HG02885 (cell line): Measurements from ENCODE around the gene ELOVL5.
"Not testable (repeated sequence)": the region's sequence is repeated elsewhere in the genome, so short reads cannot be mapped to it uniquely, and the experiment has no call there.

Experiments
- ATAC-seq: cut with Tn5 transposase; IDR thresholded peaks from one replicate; pipeline ENCODE4 v1.9.1; 2021; ENCODE audit warnings: mild to moderate bottlenecking; ENCODE audit not compliant: unreplicated experiment, poor library complexity

The ELOVL5 gene

GRCh38 chr6:53331678-53332077 lies 17.1 kb downstream of the ELOVL5 start:
- no peak for ATAC-seq

DNA sequence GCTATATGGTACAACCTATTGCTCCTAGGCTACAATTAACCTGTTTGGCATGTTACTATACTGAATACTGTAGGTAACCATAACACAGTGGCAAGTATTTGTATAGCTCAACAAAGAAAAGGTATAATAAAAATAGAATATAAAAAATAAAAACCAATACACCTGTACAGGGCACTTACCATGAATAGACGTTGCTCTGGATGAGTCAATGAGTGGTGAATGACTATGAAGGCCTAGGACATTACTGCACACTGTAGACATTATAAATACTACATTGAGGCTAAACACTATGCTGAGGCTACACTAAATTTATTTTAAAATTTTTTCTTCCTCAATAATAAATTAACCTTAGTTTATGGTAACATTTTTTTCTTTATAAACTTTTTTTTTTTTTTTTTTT lies 18.6 kb downstream of the ELOVL5 start:
- no peak for ATAC-seq

GRCh38 chr6:53328375-53328774 lies 20.4 kb downstream of the ELOVL5 start:
- no peak for ATAC-seq

GRCh38 chr6:53327017-53327395 lies 21.7 kb downstream of the ELOVL5 start:
- no peak for ATAC-seq

DNA sequence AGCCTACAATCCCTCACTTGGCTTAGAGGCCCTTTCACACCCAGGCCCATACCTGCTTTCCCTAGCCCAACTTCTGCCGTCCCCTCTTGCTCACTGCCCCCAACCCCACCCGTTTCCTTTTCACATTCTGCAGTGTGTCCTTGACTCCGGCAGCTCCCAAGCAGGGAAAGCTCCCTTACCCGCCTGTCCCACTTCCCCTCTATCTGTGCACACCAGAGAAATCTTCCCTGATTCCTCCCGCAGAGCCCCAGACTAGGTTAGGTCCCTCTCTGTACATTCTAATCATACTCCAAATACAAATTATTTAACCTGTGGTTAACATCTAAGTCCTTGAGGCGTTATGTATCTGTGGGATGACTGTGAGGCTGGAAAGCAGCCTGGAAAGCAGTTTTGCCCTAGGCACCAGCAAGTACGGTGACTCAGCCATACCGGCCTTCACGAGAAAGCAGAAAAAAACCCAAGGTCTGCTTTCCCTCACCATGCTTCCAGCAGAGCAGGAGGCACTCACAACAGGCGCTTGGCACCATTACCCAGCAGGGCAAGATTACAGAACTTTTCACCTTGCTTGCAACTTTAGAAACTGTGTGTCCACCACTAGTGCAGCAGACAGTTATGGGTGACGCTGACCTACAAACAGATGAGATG lies 22.3 kb downstream of the ELOVL5 start:
- ATAC-seq, result no peak

GRCh38 chr6:53325785-53326184 lies 23.0 kb downstream of the ELOVL5 start:
- ATAC-seq, result no peak

DNA sequence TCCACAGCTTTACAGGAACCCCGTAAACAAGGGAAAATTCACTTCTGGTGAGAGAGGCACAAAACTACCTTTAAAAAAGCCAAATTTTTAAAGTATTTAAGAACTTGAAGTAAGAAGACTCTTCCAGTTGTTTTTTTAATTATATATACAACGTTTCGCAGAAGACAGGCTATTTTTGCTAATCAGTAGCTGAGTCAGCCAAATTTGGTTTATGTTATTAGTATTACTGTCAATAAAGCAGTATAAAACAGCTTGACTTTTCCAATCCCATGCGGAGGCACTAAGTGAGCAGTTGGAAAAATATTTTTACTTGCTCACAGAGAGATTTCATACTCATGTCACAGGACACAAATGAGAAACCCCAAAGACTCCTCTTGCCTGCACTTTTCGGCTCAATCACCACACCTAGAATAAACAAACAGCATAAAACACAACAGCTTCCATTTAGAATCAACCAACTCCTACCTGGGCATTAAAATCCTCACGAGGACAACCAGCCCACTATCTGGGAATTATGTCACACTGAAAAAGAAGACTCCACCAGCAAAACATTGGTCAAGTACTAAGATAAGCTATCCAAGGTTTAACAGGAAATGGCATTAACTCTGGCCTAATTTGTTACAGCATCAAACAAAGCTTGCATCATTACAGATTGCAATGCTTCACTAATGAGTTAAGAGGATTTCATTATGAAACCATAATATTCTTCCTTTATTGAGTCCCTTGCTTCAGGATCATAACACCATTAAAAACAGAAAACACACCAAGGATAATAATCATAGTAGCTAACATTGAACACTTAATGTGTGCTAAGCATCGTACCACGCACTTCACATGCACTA lies 26.3 kb downstream of the ELOVL5 start:
- ATAC-seq, result no peak

DNA sequence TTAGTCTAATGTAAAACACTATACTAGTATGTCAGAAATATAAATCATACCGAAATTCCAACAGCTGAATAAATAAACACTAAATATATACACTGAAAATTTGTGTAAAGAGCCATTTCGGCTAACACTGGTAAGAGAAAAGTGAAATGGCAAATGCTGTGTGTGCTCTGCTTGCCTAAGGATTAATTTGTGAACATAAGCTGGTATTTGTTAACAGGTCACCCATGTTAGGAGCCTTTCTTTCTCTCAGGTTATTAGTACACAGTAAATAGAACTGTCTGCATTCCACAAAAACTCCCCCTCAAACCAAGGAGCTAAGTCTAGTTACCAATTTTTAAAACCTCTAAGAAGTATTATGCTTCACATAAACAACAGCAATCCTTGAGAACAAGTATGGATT lies 27.0 kb downstream of the ELOVL5 start:
- ATAC-seq, result no peak

DNA sequence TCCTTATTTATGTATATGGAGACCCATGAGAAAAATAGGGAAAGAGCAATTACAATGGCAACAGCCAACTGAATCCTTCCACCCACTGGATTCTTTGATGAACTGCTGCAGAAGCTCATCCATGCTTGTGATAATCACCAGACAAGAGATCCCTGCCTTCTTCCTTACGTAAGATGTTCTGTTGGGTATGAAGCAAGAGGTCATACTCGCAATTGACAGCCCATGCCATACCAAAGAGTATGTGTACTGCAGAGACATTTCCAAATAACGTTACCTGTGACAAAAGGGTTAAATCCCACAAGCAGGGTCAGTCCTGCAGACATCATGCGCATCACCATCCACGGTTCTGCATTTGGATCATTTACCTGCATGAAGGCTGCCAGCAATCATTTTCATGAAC lies 27.8 kb downstream of the ELOVL5 start:
- ATAC-seq, result no peak

- no peak for ATAC-seq
These were observed 30.3 kb downstream of the ELOVL5 start for GRCh38 chr6:53318429-53318828.

- no peak for ATAC-seq
These were observed 30.9 kb downstream of the ELOVL5 start for GRCh38 chr6:53317861-53318260.

GRCh38 chr6:53317299-53317698 lies 31.5 kb downstream of the ELOVL5 start:
- not testable (repeated sequence) for ATAC-seq

DNA sequence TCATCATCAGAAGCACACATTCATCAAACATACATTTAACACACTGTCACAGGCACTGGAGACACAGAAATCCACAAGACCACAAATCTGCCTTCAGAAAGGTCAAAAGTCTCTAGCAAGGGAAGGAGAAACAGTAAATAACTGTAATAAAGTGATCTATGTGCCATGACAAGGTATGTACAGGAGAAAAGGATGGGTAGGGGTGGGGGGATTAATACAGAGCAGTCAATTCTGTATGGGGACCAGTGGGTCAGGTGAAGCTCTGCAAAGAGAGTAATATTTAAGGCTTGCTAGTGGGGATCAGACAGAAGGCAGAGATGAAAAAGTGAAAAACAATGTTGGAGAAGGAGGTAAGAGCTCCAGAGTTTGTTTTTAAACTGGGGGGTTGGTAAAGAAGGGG lies 32.6 kb downstream of the ELOVL5 start:
- ATAC-seq, result no peak

DNA sequence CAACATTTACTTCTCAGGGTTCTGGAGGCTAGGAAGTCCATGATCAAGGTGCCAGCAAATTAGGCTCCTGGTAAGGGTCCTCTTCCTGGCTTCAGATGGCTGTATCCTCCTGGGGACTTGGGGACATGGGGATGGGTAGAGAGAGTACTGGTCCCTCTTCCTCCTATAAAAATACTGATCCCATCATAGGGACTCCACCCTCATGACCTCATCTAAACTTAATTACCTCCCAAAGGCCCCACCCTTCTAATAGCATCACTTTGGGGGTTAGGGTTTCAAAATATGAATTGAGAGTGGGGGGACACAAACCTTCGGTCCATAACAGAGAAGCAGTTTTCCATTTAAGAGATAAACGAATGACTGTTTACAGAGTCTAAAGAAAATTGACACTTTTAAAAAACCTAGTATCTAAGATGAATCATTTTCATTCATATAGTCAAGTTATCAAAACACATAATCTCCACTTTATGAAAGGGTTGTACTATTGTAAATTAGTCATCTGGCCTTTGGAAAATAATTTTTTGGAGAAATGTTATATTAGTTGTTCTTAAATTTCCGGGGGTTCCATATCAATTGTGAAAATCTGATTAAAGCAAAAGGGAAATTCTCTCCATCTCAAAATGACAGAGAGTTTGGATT lies 33.5 kb downstream of the ELOVL5 start:
- ATAC-seq, result no peak

- ATAC-seq, result no peak
These were observed 34.9 kb downstream of the ELOVL5 start for GRCh38 chr6:53313784-53314400.

- peak; percentile 54 for ATAC-seq
These were observed 36.4 kb downstream of the ELOVL5 start for GRCh38 chr6:53312355-53312754.

DNA sequence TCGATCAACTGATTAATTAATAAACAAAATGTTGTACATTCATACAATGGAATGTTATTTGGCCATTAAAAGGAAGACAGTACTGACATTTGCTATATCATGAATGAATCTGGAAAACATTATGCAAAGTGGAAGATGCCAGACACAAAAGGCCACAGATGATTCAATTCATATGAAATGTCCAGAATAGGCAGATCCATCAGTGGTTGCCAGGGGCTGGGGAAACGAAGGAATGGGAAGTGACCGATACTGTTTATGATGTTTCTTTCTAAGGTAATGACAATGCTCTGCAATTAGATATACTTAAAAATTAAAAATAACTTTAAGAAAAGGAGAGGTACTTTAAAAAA lies 37.2 kb downstream of the ELOVL5 start:
- ATAC-seq, result no peak

DNA sequence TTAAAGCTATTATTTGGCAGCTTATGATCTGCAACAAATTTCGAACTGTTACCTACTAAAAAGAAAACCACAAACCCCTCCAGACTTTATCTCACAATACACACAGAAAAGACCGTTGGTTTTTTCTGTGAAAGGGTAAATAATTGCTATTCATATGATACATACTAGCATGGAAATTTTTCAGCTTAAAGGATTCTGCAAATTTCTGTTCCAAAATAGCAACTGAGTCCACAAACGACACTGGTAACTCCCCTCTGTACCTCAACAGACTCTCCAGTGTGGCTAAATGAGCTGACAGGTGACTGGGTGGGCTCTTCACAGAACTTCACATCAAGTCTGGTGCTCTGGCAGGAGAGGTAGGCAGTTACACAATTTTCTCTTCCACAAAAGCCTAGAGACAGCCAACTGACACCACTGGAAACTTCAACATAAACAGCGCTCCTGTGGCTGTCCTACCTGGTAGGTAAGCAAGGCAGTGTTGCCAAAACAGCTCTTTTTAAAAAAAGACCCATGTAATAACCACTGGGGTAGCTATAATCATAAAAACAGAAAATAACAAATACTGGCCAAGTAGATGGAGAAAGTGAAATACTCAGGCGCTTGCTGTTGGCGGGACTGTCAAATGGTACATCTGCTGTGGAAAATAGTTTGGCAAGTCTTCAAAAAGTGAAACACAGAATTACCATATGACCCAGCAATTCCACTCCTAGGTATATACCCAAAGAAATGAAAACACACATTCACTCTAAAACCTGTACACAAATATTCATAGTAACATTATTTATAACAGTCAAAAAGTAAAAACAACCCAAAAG lies 37.8 kb downstream of the ELOVL5 start:
- ATAC-seq, result no peak

DNA sequence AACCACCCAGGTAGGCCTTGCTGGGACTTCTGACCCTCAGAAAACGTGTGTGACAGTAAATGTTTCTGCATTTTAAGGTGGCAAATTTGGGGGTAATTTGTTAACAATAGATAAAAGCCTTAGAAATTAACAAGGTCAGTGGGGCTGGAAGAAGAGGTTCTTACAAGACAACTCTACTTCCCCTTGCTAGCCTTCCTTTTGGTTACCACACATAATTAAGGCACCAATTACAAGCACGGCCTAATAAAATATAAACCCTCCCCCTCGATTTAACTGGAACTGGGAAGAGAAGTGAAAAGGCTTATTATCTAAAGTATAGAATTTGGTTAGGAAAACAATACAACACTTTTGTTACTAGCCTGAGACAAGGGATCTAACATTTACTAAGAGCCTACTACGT lies 38.8 kb downstream of the ELOVL5 start:
- no peak for ATAC-seq
